T-helper 1 cell treated with Interleukin-12 subunit alpha and Interleukin-12 subunit beta and Interleukin-4 antibody, amounts not matched to agents 30 ng/mL and 1 ng/mL, for 36 hours (primary cell): ENCODE measurements around the gene CDK5. TPM values are rescaled to one million over a fixed set of nuclear protein-coding genes. Genes with fewer than 3 reads are reported as not detected.
"Not testable (repeated sequence)": the region's sequence is repeated elsewhere in the genome, so short reads cannot be mapped to it uniquely, and the experiment has no call there.

ENCODE experiments used
- intact Hi-C: fragments of 100-400 bp; cut with micrococcal nuclease; formaldehyde crosslinking; loops from one replicate; pipeline ENCODE4 v1.15.1; 2024
- total RNA-seq: library from RNA; stranded (reverse); gene quantifications from 2 replicates; pipeline ENCODE4 v1.2.3, GENCODE V29; 2022

Gene CDK5
- total RNA-seq, 1 donor from 2014 or later = 20.0 TPM

- intact Hi-C loops = loop anchor here (2.0 to 5.0 kb wide), 3 partner anchors 291 to 1932 kb away; partner anchors contain the start of genes ACTR3C, LRRC61 and ZNF425
These were observed 1.8 kb upstream of the CDK5 start, which contains the start of gene SLC4A2 for GRCh38 chr7:151059367-151060112. SLC4A2 (plus strand) TSS chr7:151059589; CDS start chr7:151061988, 2,399 bp downstream.

DNA sequence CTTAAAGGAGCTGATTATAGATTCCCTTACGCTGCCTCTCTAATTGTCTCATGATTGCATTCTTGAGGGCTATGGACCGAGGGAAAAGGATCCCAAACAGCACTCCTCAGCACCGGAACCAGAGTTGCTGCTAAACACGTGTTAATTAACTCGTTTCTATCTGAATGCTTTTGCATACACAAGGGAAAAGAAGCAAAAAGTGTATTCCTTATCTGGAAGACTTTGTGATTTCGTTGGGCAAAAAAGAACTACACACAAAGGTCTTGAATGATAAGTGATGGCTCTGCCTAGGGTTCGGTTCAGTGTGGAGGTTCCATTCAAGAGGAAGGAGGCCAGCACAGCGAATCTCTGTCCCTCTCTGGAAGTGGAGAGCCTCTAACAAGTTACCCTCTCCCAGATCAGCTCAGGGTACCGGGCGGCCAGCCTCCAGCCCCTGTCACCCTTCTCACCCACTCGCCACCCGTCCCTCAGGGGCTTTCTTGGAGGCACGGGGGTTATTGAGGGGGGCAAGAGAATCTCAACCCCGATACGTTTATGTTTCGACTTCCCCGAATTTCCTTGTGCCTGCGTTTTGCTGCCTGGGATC is 1.2 kb upstream of the CDK5 start:
- intact Hi-C loops = loop anchor here (1.0 to 5.0 kb wide), 13 partner anchors 21 to 1932 kb away; partner anchors contain the start of genes ABCB8, ABCF2, ACTR3C and CHPF2

DNA sequence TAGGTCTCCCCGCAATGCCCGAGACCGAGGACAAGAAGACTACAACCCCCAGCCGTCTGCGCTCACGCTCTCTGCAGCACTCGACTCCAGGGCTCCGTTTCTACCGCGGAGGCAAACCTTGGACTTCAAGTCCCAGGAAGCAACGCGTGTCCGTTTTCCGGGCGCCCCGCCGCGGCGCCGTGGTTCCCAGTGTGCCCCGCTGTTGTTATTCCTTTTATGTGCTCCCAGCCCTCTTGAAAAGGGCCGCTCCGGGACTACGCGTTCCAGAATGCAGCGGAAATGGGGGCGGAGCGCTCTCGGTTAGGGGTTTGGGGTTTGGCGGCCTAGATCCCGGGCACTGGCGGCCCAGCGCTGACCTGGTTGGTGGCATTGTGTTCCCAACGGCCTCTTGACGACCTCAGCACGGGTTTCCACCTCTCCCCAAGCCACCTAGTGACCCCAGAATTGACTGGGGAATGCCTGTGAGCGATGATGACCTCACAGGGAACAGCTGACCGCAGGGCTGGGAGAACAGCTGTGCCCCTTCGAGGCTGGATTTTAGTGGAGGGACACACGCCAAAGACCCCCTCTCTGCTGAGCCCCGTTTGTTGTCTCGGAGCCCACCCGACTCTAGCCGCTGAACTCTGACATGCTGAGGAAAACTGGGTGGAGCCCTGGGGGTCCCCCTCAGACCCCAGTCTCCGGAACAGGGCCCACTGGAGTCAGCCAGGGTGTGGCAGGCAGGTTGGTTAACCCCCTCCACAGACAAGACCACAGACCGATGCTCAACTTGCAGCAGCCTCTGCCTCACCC is 488 bp upstream of the CDK5 start:
- intact Hi-C loops = loop anchor here (1.0 to 5.0 kb wide), 13 partner anchors 22 to 1931 kb away; partner anchors contain the start of genes ABCB8, ABCF2, ACTR3C and CHPF2

DNA sequence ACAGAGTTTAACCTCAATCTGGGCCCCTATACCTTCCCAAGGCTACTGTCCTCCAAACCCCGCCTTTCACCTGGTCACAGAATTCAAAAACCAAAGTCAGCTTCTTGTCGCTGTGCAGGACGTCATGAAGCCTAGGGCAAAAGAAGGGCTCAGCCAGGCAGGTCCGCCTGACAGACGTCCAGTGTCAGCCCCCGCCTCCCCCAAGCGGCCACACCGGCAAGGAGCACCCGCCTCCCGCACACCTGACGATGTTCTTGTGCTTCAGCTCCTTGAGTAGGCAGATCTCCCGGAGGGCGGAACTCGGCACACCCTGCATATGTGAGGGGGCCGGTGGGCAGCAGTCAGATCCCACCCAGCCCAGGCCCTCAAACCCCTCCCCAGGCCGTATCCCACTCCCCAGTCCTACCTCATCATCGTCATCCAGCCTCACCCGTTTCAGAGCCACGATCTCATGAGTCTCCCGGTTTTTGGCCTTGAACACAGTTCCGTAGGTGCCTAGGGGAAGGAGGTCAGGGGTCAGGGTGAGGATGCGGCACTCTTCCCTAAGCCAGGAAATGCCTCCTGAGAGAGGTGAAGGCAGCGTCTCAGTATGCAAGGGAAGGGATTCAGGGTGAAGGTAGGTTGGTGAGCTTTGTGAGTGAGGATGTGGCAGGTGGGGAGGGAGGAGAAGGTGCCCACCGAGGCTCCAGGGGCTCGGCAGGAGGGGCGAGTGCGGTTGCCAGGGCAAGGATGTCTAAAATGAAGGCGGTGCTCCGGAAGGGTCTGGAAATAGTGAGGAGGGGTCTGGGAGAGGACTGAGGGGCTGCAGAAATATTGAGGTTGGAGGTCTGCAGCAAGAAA is 811 bp downstream of the CDK5 start:
- intact Hi-C loops = loop anchor here (5.0 kb wide), 1 partner anchor 1930 kb away; the partner anchor contains the start of gene ZNF425

DNA sequence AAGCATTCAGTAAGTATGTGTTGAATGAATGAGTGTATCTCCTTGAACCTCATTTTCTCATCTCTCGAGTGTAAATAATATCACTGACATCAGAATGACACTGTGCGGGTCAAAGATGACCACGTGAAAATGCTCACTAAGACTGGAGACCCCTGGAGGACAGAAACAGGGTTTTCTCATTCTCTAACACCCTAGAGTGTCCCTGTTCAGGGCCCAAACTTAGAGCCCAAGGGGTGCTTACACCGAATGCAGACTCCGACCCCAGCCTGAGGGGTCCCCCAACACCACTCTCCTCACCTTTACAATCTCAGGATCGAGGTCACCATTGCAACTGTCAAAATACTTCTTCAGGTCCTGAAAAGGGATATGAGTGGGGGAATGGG is 1.4 kb downstream of the CDK5 start:
- intact Hi-C loops = loop anchor here (5.0 kb wide), 1 partner anchor 1929 kb away; the partner anchor contains the start of gene ZNF425

- intact Hi-C loops = no loop called here
These were observed 3.9 kb downstream of the CDK5 start for GRCh38 chr7:151053751-151054150.

- intact Hi-C loops = no loop called here
These were observed 4.6 kb downstream of the CDK5 start for GRCh38 chr7:151053096-151053495.

DNA sequence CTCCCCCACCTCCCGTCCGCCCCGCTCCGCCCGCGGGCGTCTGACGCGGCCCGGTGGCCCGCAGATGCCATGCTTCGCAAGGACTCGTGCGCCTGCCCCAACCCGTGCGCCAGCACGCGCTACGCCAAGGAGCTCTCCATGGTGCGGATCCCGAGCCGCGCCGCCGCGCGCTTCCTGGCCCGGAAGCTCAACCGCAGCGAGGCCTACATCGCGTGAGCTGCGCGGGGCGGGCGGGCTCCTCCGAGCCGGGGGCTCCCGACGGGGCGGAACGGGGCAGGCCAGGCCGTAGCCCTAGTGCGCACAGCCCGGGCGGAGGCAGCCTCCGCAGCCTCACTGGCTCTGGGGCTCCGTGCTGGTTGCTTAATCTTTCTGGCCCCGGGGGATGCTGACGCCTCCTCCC is 6.6 kb downstream of the CDK5 start:
- intact Hi-C loops = no loop called here

DNA sequence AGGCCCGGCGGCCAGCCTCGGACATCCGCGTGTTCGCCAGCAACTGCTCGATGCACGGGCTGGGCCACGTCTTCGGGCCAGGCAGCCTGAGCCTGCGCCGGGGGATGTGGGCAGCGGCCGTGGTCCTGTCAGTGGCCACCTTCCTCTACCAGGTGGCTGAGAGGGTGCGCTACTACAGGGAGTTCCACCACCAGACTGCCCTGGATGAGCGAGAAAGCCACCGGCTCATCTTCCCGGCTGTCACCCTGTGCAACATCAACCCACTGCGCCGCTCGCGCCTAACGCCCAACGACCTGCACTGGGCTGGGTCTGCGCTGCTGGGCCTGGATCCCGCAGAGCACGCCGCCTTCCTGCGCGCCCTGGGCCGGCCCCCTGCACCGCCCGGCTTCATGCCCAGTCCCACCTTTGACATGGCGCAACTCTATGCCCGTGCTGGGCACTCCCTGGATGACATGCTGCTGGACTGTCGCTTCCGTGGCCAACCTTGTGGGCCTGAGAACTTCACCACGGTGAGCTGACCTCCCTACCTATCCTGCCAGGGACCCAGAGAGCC is 8.7 kb downstream of the CDK5 start:
- intact Hi-C loops = no loop called here

DNA sequence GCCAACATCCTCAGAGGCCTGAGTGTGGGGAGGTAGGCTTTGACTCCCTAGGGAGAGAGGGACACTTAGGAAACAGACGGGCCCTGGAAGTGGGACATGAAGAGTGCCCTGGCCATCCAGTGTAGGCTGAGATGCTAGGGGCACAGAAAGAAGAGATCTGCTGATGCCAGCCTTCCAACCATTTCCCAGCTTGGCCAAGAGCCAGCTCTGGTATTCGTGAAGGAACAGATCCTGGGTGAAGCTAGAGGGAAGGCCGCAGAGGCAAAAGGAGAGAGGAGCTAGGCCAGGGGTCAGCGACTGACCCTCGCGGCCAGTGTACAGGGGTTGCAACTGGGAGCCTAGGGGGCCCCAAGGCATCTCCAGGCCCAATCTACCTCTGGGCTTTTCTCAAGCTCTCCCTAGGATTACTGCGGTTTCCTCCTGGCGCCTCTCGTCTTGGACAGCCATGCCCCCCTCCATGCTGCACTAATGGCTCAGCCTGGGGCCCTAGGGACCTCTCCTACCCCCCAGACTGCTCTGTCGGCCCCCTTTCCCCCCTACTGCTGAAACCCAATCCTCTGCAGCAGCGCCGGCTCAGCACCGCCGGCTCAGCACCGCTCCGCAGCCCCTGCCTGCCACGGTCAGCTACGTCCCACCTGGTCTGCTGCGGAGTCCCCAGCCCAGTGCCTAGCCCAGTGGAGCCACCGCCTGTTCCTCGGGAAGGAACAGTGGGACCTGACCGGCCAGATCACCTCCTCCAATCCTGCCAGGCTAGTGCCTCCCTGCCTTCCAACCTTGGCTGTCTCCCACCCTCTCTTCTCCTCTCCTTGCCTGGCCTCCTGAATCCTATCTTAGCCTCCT is 9.5 kb downstream of the CDK5 start, which contains the start of gene ASIC3:
TSS of gene ASIC3 (plus strand) at position 556 of the 840 bp plus-strand sequence. CDS start 355 bp downstream, outside the sequence.
- intact Hi-C loops = no loop called here

GRCh38 chr7:151046603-151047573 is 10.8 kb downstream of the CDK5 start:
- intact Hi-C loops = no loop called here

DNA sequence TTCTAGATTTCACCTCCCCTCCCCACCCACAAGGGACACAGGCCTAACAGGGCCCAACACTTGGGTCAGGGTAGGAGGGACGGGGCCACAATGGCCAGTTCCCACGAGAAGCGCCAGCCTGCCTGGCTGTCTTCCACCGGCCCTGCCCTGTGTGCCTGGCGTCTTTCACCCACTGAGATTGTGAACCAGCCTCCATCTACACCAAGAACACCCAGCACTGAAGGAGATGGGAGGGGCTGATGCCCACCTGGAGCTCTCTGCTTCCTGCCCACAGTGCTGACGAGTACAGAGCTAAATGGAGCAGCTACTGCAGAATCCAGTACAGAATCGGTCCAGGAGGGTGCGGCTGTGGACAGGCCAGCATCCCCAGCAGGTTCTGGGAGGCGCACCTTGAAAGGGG is 11.7 kb downstream of the CDK5 start:
- intact Hi-C loops = no loop called here

DNA sequence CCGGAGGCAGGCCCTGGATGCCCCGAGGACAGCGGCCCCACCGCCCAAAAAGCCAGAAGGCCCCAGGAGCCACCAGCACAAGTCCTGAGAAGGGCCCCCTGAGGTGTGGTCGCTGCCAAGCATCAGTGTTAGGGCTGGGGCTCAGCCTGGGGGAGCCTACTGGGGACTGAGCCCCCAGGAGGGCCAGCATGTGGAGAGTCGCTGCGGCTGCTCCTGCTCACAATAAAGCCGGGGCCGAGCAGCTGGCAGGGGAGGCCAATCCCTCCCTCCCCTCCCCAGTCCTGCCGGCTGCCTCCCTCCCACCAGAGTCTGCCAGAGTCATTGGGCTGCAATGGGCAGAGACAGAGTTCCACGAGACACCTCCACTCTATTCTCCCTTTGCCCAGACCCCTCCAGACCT is 12.4 kb downstream of the CDK5 start:
- intact Hi-C loops = no loop called here

GRCh38 chr7:151043959-151044358 is 13.7 kb downstream of the CDK5 start:
- intact Hi-C loops = no loop called here

GRCh38 chr7:151043449-151043848 is 14.2 kb downstream of the CDK5 start:
- intact Hi-C loops = not testable (repeated sequence)

- intact Hi-C loops = no loop called here
These were observed 16.9 kb downstream of the CDK5 start for GRCh38 chr7:151040616-151041375.

- intact Hi-C loops = no loop called here
These were observed 17.7 kb downstream of the CDK5 start for GRCh38 chr7:151039850-151040548.
